Measurements from ENCODE around the gene TLR8. TPM values are rescaled to one million over a fixed set of nuclear protein-coding genes. Genes with fewer than 3 reads are reported as not detected.

The TLR8 gene
- total RNA-seq, 6 experiments from 2014 or later = 0.37 to 2.2 (median 1.4) TPM

GRCh38 chrX:12920990-12921389 is 14.6 kb downstream of the TLR8 start:
- intact Hi-C loops (cut with DNase I) = no loop called here
- Histone ChIP-seq H3K27me3 (no peaks in the 10 kb centered on the region), H3K4me1 (no peaks in the 10 kb centered on the region), H3K4me3 (no peak overlapping the region), H3K27ac (no peak overlapping the region), H3K36me3 (no peaks in the 10 kb centered on the region), H3K9me3 (no peaks in the 10 kb centered on the region)
- no peak for TF ChIP-seq POLR2A (IDR thresholded peaks at IDR 0.05)
- 50% methylated on average over 8 of the region's 8 CpGs for WGBS (ENCODE audit: insufficient coverage, low coverage, low lambda C conversion rate, missing lambda C conversion rate)
- DNase-seq = no peak
- ATAC-seq = no peak

- no peaks in the 10 kb centered on the region for H3K36me3 ChIP-seq
- H3K27ac ChIP-seq = no peak overlapping the region
- H3K4me3 ChIP-seq = no peak overlapping the region
- 67% methylated on average over 10 of the region's 10 CpGs for WGBS (ENCODE audit: insufficient coverage, low coverage, low lambda C conversion rate, missing lambda C conversion rate)
- intact Hi-C loops (cut with DNase I) = no loop called here
- H3K9me3 ChIP-seq = no peaks in the 10 kb centered on the region
- ATAC-seq (no peak), DNase-seq (no peak)
- TF ChIP-seq CTCF (IDR thresholded peaks at IDR 0.05) (no peak), POLR2A (IDR thresholded peaks at IDR 0.05) (no peak)
- no peaks in the 10 kb centered on the region for H3K27me3 ChIP-seq
- no peaks in the 10 kb centered on the region for H3K4me1 ChIP-seq
These were observed 15.6 kb downstream of the TLR8 start for GRCh38 chrX:12921886-12922598.

GRCh38 chrX:12922599-12922919 is 16.1 kb downstream of the TLR8 start:
- no peaks in the 10 kb centered on the region for H3K27me3 ChIP-seq
- no peaks in the 10 kb centered on the region for H3K36me3 ChIP-seq
- intact Hi-C loops (cut with DNase I) = no loop called here
- H3K4me1 ChIP-seq = no peaks in the 10 kb centered on the region
- no peaks in the 10 kb centered on the region for H3K9me3 ChIP-seq
- ATAC-seq (no peak), DNase-seq (no peak)
- no peak overlapping the region for H3K4me3 ChIP-seq
- TF ChIP-seq CTCF (IDR thresholded peaks at IDR 0.05) (no peak), POLR2A (IDR thresholded peaks at IDR 0.05) (no peak)
- H3K27ac ChIP-seq = no peak overlapping the region

- no peak for TF ChIP-seq CTCF (IDR thresholded peaks at IDR 0.05)
- TF ChIP-seq POLR2A (IDR thresholded peaks at IDR 0.05) = no peak
These were observed 23.3 kb downstream of the TLR8 start for GRCh38 chrX:12929701-12930100.

GRCh38 chrX:12930150-12930549 is 23.7 kb downstream of the TLR8 start:
- H3K27ac ChIP-seq = no peak overlapping the region
- no peaks in the 10 kb centered on the region for H3K9me3 ChIP-seq
- H3K36me3 ChIP-seq = no peaks in the 10 kb centered on the region
- ATAC-seq (no peak), DNase-seq (no peak)
- H3K4me1 ChIP-seq = no peaks in the 10 kb centered on the region
- 71% methylated on average over 2 of the region's 2 CpGs for WGBS (ENCODE audit: insufficient coverage, low coverage, low lambda C conversion rate, missing lambda C conversion rate)
- intact Hi-C loops (cut with DNase I) = no loop called here
- no peak overlapping the region for H3K4me3 ChIP-seq
- TF ChIP-seq CTCF (IDR thresholded peaks at IDR 0.05) = no peak
- no peaks in the 10 kb centered on the region for H3K27me3 ChIP-seq

More at GRCh38 chrX:12929701-12930100, 23.3 kb downstream of the TLR8 start:
- DNase-seq = no peak
- 37% methylated on average over 3 of the region's 4 CpGs for WGBS (ENCODE audit: insufficient coverage, low coverage, low lambda C conversion rate, missing lambda C conversion rate)
- ATAC-seq = no peak
- Histone ChIP-seq H3K27ac (no peak overlapping the region), H3K4me3 (no peak overlapping the region), H3K36me3 (no peaks in the 10 kb centered on the region), H3K27me3 (no peaks in the 10 kb centered on the region), H3K4me1 (no peaks in the 10 kb centered on the region), H3K9me3 (no peaks in the 10 kb centered on the region)
- intact Hi-C loops (cut with DNase I) = no loop called here
